GM12878 (cell line): ENCODE measurements around the gene ANGPTL4. TPM values are rescaled to one million over a fixed set of nuclear protein-coding genes. Genes with fewer than 3 reads are reported as not detected.

Experiments
- ATAC-seq: fragments of 200-7000 bp; cut with Tn5 transposase; 3 replicates; pipeline ENCODE4 v1.9.1; 2020; ENCODE audit warnings: mild to moderate bottlenecking, moderate library complexity
- BruUV-seq: library from RNA; stranded (reverse); fragments of 400-500 nt; replicated peaks from 2 replicates; lab custom pipeline; 2021; lab: Mats Ljungman, UMichigan
- CTCF ChIA-PET: fragments of 300-600 bp; sonication (Branson Sonifier 250); formaldehyde crosslinking; extraction: SDS; loops from one replicate; lab custom pipeline; 2021; ENCODE audit warnings: inconsistent platforms; lab: Yijun Ruan, JAX
- POLR2A ChIA-PET: fragments of 350-600 bp; formaldehyde crosslinking; extraction: SDS; loops from one replicate; lab custom pipeline; 2021; ENCODE audit warnings: inconsistent platforms; lab: Charles Lee
- RAD21 ChIA-PET: fragments of 300-600 bp; sonication (Branson Sonifier 250); formaldehyde crosslinking; loops from one replicate; lab custom pipeline; 2023; ENCODE audit warnings: antibody characterized with exemption; ENCODE audit not compliant: unreplicated experiment; lab: Charles Lee
- SMC1A ChIA-PET: fragments of 300-600 bp; sonication (Branson Sonifier 250); formaldehyde crosslinking; loops from one replicate; lab custom pipeline; 2023; ENCODE audit not compliant: unreplicated experiment, uncharacterized antibody; lab: Charles Lee
- DNase-seq: peaks from one replicate; pipeline ENCODE4 v3.0.0-alpha.2; 2011; ENCODE audit warnings: low read depth, low spot score
- FAIRE-seq: peaks from 3 replicates; lab custom pipeline; 2011; peaks lifted over from hg19 to GRCh38; lab: Jason Lieb, UNC
- H2AFZ ChIP-seq: 2 replicates; pipeline ENCODE4 v1.6.0; 2011; ENCODE audit warnings: low read depth, low read length, control low read depth; ENCODE audit not compliant: control insufficient read depth
- H3K27ac ChIP-seq: 2 replicates; pipeline ENCODE4 v1.5.1; 2011; ENCODE audit warnings: control low read depth; ENCODE audit not compliant: control insufficient read depth, insufficient read depth
- H3K27me3 ChIP-seq, 2 experiments: replicated peaks in 1 of 2; 2 replicates each; pipeline versions ENCODE4 v1.6.0 to v1.6.1; 2011; ENCODE audit warnings: low read length in 1 of 2; ENCODE audit not compliant: control insufficient read depth in 2 of 2, insufficient read depth in 2 of 2
- H3K36me3 ChIP-seq, 2 experiments: 2 replicates each; pipeline ENCODE4 v1.5.1; 2011; ENCODE audit warnings: low read length in 1 of 2; ENCODE audit not compliant: control insufficient read depth in 2 of 2, insufficient read depth in 2 of 2
- H3K4me1 ChIP-seq: 2 replicates; pipeline ENCODE4 v1.6.1; 2011; ENCODE audit warnings: mild to moderate bottlenecking, low read length, moderate library complexity, mixed read lengths; ENCODE audit not compliant: control insufficient read depth, insufficient read depth
- H3K4me2 ChIP-seq: 2 replicates; pipeline ENCODE4 v1.6.0; 2011; ENCODE audit warnings: control low read depth; ENCODE audit not compliant: control insufficient read depth, insufficient read depth
- H3K4me3 ChIP-seq: fragments of 200-600 bp; sonication (generic); 2 replicates; pipeline ENCODE4 v1.5.1; 2016
- H3K79me2 ChIP-seq: 2 replicates; pipeline ENCODE4 v1.6.0; 2011; ENCODE audit warnings: low read length; ENCODE audit not compliant: control insufficient read depth, insufficient read depth
- H3K9ac ChIP-seq: 2 replicates; pipeline ENCODE4 v1.8.0; 2011; ENCODE audit warnings: low read length, control low read depth, mixed read lengths; ENCODE audit not compliant: control insufficient read depth, insufficient read depth
- H3K9me3 ChIP-seq: replicated peaks from 3 replicates; pipeline ENCODE4 v1.5.1; 2011; ENCODE audit warnings: mild to moderate bottlenecking, low read length; ENCODE audit not compliant: control insufficient read depth, insufficient read depth
- H4K20me1 ChIP-seq: 2 replicates; pipeline ENCODE4 v1.6.0; 2011; ENCODE audit not compliant: control insufficient read depth, insufficient read depth
- ATF2 ChIP-seq: IDR thresholded peaks from 2 replicates; pipeline ENCODE4 v1.6.1; 2012; ENCODE audit warnings: low read length, inconsistent platforms
- CBX3 ChIP-seq: fragments of 200-600 bp; sonication (generic); IDR thresholded peaks from 2 replicates; pipeline ENCODE4 v1.6.1; 2016; ENCODE audit warnings: low read depth, borderline replicate concordance
- E2F4 ChIP-seq: IDR thresholded peaks from 2 replicates; pipeline ENCODE4 v1.6.1; 2012; ENCODE audit warnings: low read depth, low read length, improper control_type of control experiment
- MXI1 ChIP-seq: fragments of 150-350 bp; IDR thresholded peaks from 2 replicates; pipeline ENCODE4 v1.6.1; 2011; ENCODE audit warnings: low read depth, mild to moderate bottlenecking, inconsistent platforms, low read length, improper control_type of control experiment
- NFYA ChIP-seq: IDR thresholded peaks from 2 replicates; pipeline ENCODE4 v1.6.1; 2011; ENCODE audit warnings: low read depth, mild to moderate bottlenecking, low read length, improper control_type of control experiment, borderline replicate concordance
- NFYB ChIP-seq: IDR thresholded peaks from 2 replicates; pipeline ENCODE4 v1.6.1; 2011; ENCODE audit warnings: low read depth, mild to moderate bottlenecking, low read length, improper control_type of control experiment, moderate library complexity; ENCODE audit not compliant: insufficient read depth
- NRF1 ChIP-seq: conservative IDR thresholded peaks from 2 replicates; pipeline ENCODE4 v1.6.1; 2011; ENCODE audit warnings: mild to moderate bottlenecking, low read depth, low read length, improper control_type of control experiment
- RAD21 ChIP-seq: IDR thresholded peaks from 2 replicates; pipeline ENCODE4 v1.6.1; 2011; ENCODE audit warnings: mild to moderate bottlenecking, low read depth, low read length, moderate library complexity; ENCODE audit not compliant: insufficient read depth
- RUNX3 ChIP-seq: IDR thresholded peaks from 2 replicates; pipeline ENCODE4 v1.6.1; 2012; ENCODE audit warnings: low read length, inconsistent platforms
- SMC3 ChIP-seq: IDR thresholded peaks from 2 replicates; pipeline ENCODE4 v1.6.1; 2011; ENCODE audit warnings: low read length, improper control_type of control experiment, borderline replicate concordance
- SPI1 ChIP-seq: IDR thresholded peaks from 2 replicates; pipeline ENCODE4 v1.6.1; 2011; ENCODE audit warnings: low read depth, mild to moderate bottlenecking, low read length, moderate library complexity, borderline replicate concordance; ENCODE audit not compliant: insufficient read depth
- YY1 ChIP-seq: IDR thresholded peaks from 2 replicates; pipeline ENCODE4 v1.6.1; 2011; ENCODE audit warnings: low read depth, mild to moderate bottlenecking, low read length
- ZNF274 ChIP-seq: IDR thresholded peaks from one replicate; pipeline ENCODE4 v1.8.0; 2011; ENCODE audit not compliant: insufficient read length, insufficient read depth
- ZNF687 ChIP-seq: fragments of 450-650 bp; IDR thresholded peaks from 2 replicates; pipeline ENCODE4 v1.6.1; 2017; ENCODE audit warnings: mild to moderate bottlenecking, moderate library complexity
- WGBS: methylation state at CpG from one replicate; pipeline ENCODE4 v1.1.6; 2016; ENCODE audit warnings: low lambda C conversion rate; ENCODE audit not compliant: insufficient replicate concordance, insufficient coverage; ENCODE audit errors: missing lambda C conversion rate; 5-methylcytosine and 5-hydroxymethylcytosine counted together
- in situ Hi-C: fragments of 300-500 bp; cut with MboI; formaldehyde crosslinking; loops from 9 replicates; pipeline ENCODE4 v1.14.3; 2018; ENCODE audit warnings: mixed read lengths
- intact Hi-C: fragments of 100-400 bp; cut with micrococcal nuclease; formaldehyde crosslinking; loops from one replicate; pipeline ENCODE4 v1.14.2; 2022; ENCODE audit not compliant: unreplicated experiment
- polyA plus RNA-seq, 11 experiments: library from polyadenylated mRNA; depleted of rRNA in 4 of 11; unstranded in 6 of 11; stranded (reverse) in 5 of 11; fragments of >200 nt; fragmentation: Nextera tagmentation in 4 of 11; fragmentation: Illumina TruSeq in 1 of 11; extraction: Ambion mirVana in 4 of 11; extraction: Trizol in 1 of 11; gene quantifications; 1 replicate in 1 of 11; 2 replicates in 10 of 11; pipeline versions ENCODE4 v1.2.1 to v1.2.3, GENCODE V29; 2011 to 2016; ENCODE audit warnings: inconsistent platforms in 2 of 11, missing spikeins in 2 of 11, low read depth in 1 of 11
- total RNA-seq, 4 experiments: library from RNA; depleted of rRNA in 3 of 4; stranded (reverse); fragments of >200 nt in 3 of 4; fragmentation: Illumina TruSeq in 1 of 4; extraction: Trizol in 1 of 4; gene quantifications; 2 replicates each; pipeline versions ENCODE4 v1.2.1 to v1.2.3, GENCODE V29; 2013 to 2021

ANGPTL4 gene
- total and polyA plus RNA-seq, 10 of the 15 experiments (the other 5 are each of a cell fraction or from before 2014, with no cell fraction given): 0.45 TPM; not detected in 9

GRCh38 chr19:8371011-8371804 lies 7.3 kb downstream of the ANGPTL4 start (continued):
- TF ChIP-seq ZNF687: no peak
- no peak for TF ChIP-seq ZNF274

GRCh38 chr19:8373867-8374813 lies 10.2 kb downstream of the ANGPTL4 start:
- DNase-seq (no peak), ATAC-seq (no peak), FAIRE-seq (no peak)
- Histone ChIP-seq H3K4me1 (no peaks in the 10 kb centered on the region), H3K9ac (no peak overlapping the region), H3K27me3 (no peaks in the 10 kb centered on the region), H3K9me3 (no peaks in the 10 kb centered on the region), H4K20me1 (no peaks in the 10 kb centered on the region), H2AFZ (no peak overlapping the region), H3K79me2 (no peaks in the 10 kb centered on the region), H3K36me3 (no peaks in the 10 kb centered on the region), H3K27ac (no peak overlapping the region), H3K4me2 (no peak overlapping the region), H3K4me3 (no peak overlapping the region)
- BruUV-seq: no TSS peak
- 73% methylated on average over 26 of the region's 26 CpGs for WGBS
- in situ Hi-C loops (no loop called here), intact Hi-C loops (no loop called here)
- SMC1A ChIA-PET: no interaction called here
- CTCF ChIA-PET: no interaction called here
- RAD21 ChIA-PET: no interaction called here
- POLR2A ChIA-PET: interaction anchor here (0.5 kb wide), 1 partner anchor 137 kb away, joined by 6 read pairs; no protein-coding TSS in a partner anchor
- TF ChIP-seq ATF2 (no peak), E2F4 (no peak), YY1 (no peak), SPI1 (no peak), RAD21 (no peak), SMC3 (no peak), MXI1 (no peak), NRF1 (no peak), RUNX3 (no peak), CBX3 (no peak), NFYA (no peak), NFYB (no peak)
